NCI-H526 treated with DMSO at 0.1 percent for 48 hours (cell line): ENCODE measurements around the gene MAK.
"Not testable (repeated sequence)": the region's sequence is repeated elsewhere in the genome, so short reads cannot be mapped to it uniquely, and the experiment has no call there.

Experiments
- DNase-seq: peaks from one replicate; lab custom pipeline; 2025; lab: John Stamatoyannopoulos, UW

The MAK gene

GRCh38 chr6:10791673-10792072 is 46.7 kb downstream of the MAK start:
- DNase-seq = no peak

GRCh38 chr6:10779076-10779475 is 59.3 kb downstream of the MAK start:
- no peak for DNase-seq

GRCh38 chr6:10778230-10778629 is 60.1 kb downstream of the MAK start:
- DNase-seq = no peak

GRCh38 chr6:10771371-10771894 is 66.9 kb downstream of the MAK start:
- DNase-seq = no peak

GRCh38 chr6:10769419-10769818 is 68.9 kb downstream of the MAK start:
- DNase-seq = no peak

- DNase-seq = no peak
Measured at GRCh38 chr6:10763006-10763405, 75.3 kb downstream of the MAK start.

- DNase-seq = no peak
Measured at GRCh38 chr6:10759884-10760329, 78.4 kb downstream of the MAK start.

GRCh38 chr6:10759312-10759839 is 79.0 kb downstream of the MAK start:
- no peak for DNase-seq

GRCh38 chr6:10756085-10756484 is 82.3 kb downstream of the MAK start:
- DNase-seq = no peak

- DNase-seq = not testable (repeated sequence)
Measured at GRCh38 chr6:10751757-10752156, 86.6 kb downstream of the MAK start.

- not testable (repeated sequence) for DNase-seq
Measured at GRCh38 chr6:10750568-10750967, 87.8 kb downstream of the MAK start.

GRCh38 chr6:10749734-10750133 is 88.6 kb downstream of the MAK start:
- no peak for DNase-seq

GRCh38 chr6:10747251-10747972 is 90.9 kb downstream of the MAK start, which contains the start of gene TMEM14B:
Gene TMEM14B, plus strand, starts transcription at chr6:10747805. Its CDS starts 1,441 bp downstream, at chr6:10749246.
- peak; percentile 96 for DNase-seq

- no peak for DNase-seq
Measured at GRCh38 chr6:10746915-10747250, 91.5 kb downstream of the MAK start.

- no peak for DNase-seq
Measured at GRCh38 chr6:10745116-10745515, 93.2 kb downstream of the MAK start.

GRCh38 chr6:10743515-10743914 is 94.8 kb downstream of the MAK start:
- DNase-seq = no peak

- DNase-seq = no peak
Measured at GRCh38 chr6:10742251-10742650, 96.1 kb downstream of the MAK start.

- DNase-seq = not testable (repeated sequence)
Measured at GRCh38 chr6:10741643-10742042, 96.7 kb downstream of the MAK start.

GRCh38 chr6:10740061-10740460 is 98.3 kb downstream of the MAK start:
- no peak for DNase-seq

GRCh38 chr6:10736731-10737130 is 101.6 kb downstream of the MAK start:
- DNase-seq = no peak

GRCh38 chr6:10733863-10734262 is 104.5 kb downstream of the MAK start:
- DNase-seq = no peak

GRCh38 chr6:10733151-10733715 is 105.1 kb downstream of the MAK start:
- no peak for DNase-seq

GRCh38 chr6:10730254-10730653 is 108.1 kb downstream of the MAK start:
- DNase-seq = no peak
